Body of pancreas (tissue), 4 donors: ENCODE measurements around the gene HEXD.

ENCODE experiments used
- CTCF ChIP-seq, 7 experiments: fragments of 450-650 bp in 4 of 7; fragments of 200-600 bp in 3 of 7; sonication (generic) in 3 of 7; IDR thresholded peaks; one replicate each; pipeline ENCODE4 v1.5.1; 2016 to 2019; ENCODE audit warnings: antibody characterized with exemption in 7 of 7
- POLR2A ChIP-seq, 3 donors: fragments of 450-650 bp; IDR thresholded peaks; one replicate each; pipeline ENCODE4 v1.6.1; 2016; ENCODE audit warnings: antibody characterized with exemption in 3 of 3, mild to moderate bottlenecking in 2 of 3

GRCh38 chr17:82490512-82491195 lies 72.5 kb downstream of the HEXD start:
- TF ChIP-seq POLR2A (IDR thresholded peaks at IDR 0.05) (no peak), CTCF (IDR thresholded peaks at IDR 0.05) (no peak)
